GM18499 (cell line): Measurements from ENCODE around the gene KIF3C.
"Not testable (repeated sequence)": the region's sequence is repeated elsewhere in the genome, so short reads cannot be mapped to it uniquely, and the experiment has no call there.

Source experiments
- ATAC-seq: cut with Tn5 transposase; IDR thresholded peaks from one replicate; pipeline ENCODE4 v1.9.1; 2021; ENCODE audit warnings: moderate number of reproducible peaks; ENCODE audit not compliant: insufficient read depth, unreplicated experiment

The KIF3C gene

DNA sequence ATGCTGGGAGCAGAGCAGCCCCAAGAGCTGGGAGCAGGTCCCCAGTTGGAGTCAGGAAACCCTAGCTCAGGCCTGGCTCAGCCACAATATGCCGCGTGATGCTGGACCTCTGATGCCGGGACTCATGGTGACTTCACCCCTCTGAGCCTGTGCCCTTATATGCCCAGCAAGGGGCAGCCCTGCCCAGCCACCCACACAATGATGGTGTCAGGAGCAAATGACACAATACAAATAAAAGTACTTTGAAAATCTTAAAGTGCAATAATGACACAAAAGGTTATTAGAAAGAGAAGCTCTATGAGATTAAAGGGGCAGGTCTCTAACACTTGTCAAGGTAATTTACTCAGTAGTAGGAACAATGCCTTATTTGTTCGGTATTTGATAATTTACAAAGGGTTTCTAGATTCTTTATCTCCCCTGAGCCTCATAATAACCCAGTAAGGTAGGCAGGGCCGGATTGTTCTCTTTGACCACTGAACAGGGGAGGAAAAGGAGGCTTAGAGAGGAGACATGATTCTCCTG, 18.3 kb upstream of the KIF3C start:
- ATAC-seq: no peak

DNA sequence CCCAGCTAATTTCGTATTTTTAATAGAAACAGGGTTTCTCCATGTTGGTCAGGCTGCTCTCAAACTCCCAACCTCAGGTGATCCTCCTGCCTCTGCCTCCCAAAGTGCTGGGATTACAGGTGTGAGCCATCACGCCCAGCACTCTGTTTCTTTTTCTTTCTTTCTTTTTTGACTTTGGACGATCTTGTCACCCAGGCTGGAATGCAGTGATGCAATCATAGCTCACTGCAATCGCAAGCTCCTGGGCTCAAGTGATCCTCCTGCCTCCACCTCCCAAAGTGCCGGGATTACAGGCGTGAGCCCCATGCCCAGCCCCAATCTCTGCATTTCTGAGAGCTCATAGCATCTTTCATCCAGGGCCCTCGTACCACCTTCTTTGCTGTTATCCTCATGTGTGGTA, 17.1 kb upstream of the KIF3C start:
- not testable (repeated sequence) for ATAC-seq

DNA sequence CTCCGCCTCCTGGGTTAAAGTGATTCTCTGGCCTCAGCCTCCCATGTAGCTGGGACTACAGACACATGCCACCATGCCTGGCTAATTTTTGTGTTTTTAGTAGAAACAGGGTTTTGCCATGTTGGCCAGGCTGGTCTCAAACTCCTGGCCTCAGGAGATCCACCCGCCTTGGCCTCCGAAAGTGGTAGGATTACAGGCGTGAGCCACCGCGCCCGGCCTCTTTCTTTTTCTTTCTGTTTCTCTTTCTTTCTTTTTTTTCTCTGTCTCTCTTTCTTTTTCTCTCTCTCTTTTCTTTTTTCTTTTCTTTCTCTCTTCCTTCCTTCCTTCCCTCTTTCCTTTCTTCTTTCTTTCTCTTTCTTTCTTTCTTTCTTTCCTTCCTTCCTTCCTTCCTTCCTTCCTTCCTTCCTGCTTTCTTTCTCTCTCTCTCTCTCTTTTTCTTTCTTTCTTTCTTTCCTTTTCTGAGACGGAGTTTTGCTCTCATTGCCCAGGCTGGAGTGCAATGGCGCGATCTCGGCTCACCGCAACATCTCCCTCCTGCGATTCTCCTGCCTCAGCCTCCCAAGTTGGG, 16.6 kb upstream of the KIF3C start:
- not testable (repeated sequence) for ATAC-seq

DNA sequence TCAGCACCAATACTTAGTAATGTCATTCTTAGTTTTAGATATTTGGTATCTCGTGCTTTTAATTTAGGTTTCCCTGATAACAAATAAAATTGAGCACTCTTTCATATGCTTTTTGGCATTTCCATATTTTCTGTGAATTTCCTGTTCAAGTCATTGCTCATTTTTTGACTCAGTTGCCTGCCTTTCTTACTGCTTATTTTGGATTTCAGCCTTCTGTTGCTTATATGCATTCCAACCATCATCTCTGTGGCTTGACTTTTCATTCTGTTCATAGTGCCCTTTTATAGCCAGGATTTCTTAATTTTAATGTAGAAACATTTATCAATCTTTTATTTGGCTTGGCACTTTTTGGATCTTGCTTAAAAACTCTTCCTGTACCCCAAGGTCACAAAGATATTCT, 14.5 kb upstream of the KIF3C start:
- ATAC-seq: no peak

DNA sequence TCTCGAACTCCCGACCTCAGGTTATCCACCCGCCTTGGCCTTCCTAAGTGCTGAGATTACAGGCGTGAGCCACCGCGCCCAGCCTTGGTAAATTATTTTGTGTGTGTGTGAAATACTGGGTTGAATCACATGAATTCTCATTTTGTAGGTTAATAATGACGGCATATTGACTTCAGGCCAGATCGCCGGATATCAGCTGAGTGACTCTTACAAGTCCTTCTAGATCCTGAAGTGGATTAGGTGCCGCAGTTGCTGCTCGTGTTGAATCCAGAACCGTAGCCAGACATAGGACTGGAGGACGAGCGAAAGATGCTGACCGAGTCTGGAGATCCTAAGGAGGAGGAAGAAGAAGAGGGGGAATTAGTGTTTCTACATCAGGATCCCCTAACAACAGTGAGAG, 12.2 kb upstream of the KIF3C start:
- no peak for ATAC-seq

DNA sequence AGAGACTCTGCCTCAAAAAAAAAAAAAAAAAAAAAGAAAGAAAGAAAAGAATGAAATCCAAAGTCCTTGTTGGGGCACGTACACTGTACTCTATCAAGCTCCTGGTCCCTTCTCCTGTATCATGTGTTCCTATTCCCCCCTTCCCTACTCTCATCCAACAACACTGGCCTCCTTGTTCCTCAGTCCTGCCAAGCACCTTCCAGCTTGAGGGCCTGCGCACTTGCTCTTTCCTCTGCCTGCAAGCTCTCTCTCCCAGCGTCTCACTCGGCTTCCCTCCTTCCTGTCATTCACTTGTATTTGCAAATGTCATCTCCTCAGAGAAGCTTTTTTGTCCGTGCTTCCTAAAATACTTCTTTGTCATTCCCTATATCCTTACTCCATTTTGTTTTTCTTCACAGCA, 10.8 kb upstream of the KIF3C start:
- ATAC-seq: no peak

DNA sequence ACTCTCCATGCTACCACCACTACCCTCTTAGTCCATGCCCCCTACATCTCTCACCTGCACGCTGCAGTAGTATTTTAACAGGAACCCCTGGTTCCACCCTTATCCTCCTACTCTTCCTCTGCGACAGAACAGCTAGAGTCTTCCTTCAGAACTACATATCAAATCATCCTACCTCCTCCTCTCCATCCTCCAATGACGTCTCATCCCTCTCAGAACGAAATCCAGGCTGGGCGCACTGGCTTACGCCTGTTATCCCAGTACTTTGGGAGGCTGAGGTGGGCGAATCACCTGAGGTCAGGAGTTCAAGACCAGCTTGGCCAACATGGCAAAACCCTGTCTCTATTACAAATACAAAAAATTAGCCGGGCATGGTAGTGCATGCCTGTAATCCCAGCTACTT, 10.3 kb upstream of the KIF3C start:
- ATAC-seq: no peak

DNA sequence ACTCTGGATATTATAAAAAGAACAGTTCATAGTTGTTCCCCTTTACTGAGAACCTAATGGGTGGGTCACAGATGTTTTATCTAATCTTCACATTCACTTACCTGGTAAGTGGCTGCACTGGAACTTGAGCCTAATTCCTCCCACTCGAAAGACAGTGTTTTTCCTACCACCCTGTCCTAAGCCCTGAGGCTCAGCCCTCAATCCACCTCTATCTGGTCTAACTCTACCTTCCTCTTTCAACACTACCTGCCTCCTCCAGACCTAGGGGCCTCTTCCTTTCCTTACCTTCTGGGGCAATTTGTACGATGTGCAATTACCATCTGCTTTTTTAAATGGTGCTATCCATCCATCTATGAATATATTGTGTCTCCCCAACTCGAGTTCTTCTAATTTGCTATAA, 9.7 kb upstream of the KIF3C start:
- no peak for ATAC-seq

DNA sequence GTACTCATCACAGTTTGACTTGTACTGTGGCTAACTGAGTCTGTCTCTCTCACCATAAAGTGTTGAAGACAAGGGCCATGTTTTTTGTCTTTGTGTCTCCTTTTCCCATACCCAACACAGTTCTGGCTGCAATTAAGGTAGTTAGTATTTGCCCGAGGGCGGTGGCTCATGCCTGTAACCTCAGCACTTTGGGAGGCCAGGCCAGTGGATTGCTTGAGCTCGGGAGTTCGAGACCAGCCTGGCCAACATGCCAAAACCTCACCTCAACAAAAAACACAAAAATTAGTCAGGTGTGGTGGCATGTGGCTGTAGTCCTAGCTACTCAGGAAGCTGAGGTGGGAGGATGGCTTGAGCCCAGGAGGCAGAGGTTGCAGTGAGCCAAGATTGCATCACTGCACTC, 6.9 kb upstream of the KIF3C start:
- ATAC-seq: no peak

DNA sequence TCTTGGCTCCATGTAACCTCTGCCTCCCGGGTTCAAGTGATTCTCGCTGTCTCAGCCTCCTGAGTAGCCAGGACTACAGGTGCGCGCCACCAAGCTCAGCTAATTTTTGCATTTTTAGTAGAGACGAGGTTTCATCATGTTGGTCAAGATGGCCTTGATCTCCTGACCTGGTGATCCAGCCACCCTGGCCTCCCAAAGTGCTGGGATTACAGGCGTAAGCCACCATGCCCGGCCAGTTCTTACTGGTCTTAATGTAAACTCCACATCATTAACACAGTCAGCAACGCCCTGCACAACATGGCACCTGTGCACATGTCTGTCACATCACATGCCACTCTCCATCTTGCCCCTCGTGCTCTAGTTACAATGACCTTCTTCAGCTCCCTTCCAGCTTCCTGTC, 5.8 kb upstream of the KIF3C start:
- ATAC-seq: no peak

DNA sequence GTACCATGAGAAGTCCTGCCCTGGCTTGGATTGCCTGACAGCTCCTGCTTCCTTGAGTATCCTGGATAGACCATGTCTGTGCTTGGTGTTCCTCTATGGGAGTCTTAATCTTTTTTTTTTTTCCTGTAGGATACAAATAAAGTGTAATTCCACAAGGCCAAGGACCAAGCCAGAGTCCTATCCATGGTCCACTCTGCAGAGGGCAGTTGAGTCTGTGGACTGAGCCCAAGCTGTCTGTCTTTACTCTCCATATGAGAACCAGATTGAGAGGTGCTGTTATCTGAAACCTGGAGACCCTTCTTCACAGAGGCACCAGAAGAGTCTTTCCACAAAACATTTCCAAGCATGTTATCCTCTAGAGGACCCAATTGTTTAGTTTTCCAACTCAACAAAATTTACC, 1.4 kb upstream of the KIF3C start:
- ATAC-seq: no peak

DNA sequence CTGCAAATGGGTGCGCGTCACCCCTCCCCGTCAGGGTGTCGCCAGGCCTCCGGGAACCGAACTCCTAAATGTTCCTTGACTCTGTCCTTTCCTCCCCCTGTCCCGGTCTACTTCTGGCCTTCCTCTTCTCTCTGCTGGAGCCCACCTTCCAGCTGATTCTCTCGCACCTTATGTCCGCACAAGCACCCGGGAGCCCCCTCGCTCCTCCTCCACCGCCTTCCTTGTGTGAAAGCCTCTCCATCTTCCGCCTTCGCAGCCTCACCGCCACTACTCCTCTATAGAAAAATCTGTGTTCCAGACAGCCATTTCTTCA, 627 bp upstream of the KIF3C start:
- ATAC-seq: no peak

DNA sequence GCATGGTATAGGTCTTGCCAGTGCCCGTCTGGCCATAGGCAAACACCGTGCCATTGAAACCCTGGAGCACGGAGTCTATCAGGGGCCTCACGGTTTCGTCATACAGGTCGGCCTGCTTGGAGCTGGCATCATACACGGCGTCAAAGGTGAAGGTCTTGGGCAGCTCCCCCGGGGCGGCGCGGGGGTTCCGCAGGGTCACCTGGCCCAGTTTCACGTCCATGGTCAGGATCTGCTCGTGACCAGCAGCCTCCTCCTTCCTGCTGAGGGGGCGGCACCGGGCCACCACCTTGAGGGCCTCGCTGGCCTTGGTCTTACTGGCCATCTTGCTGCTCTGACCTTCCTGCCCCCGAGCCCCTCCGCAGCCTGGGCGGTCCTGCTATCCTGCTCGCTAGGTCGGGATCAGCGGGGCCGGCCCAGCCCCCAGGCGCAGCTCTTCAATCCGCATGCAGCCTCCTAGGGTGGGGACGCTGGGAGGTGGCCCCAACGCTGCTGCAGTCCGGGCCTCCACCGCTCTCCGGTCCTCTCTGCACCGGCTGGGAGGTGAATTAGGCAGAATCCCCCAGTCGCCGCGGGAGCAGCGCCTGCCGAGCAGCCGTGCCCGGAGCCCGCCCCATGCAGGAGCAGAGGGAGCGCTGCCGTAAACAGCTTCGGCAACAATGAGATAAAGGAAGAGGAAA, 563 bp downstream of the KIF3C start:
- no peak for ATAC-seq

DNA sequence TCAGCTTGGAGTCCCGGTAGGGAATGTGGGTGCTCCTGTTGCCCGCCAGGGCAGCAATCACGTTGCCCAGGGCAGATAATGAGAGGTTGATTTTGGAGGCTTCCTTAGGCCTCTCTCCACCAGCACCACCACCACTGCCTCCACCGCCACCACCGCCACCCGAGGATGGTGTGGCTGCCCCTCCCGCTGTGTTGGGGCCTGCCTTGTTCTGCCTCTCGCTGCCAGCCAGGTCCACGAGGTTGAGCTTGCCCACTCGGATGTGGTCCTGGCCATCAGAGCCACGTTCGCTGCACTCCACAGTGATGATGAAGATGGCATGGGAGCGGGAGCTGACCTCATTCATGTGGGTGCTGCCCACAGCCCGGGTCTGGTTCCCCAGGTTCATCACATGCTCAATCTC, 1.3 kb downstream of the KIF3C start:
- no peak for ATAC-seq

DNA sequence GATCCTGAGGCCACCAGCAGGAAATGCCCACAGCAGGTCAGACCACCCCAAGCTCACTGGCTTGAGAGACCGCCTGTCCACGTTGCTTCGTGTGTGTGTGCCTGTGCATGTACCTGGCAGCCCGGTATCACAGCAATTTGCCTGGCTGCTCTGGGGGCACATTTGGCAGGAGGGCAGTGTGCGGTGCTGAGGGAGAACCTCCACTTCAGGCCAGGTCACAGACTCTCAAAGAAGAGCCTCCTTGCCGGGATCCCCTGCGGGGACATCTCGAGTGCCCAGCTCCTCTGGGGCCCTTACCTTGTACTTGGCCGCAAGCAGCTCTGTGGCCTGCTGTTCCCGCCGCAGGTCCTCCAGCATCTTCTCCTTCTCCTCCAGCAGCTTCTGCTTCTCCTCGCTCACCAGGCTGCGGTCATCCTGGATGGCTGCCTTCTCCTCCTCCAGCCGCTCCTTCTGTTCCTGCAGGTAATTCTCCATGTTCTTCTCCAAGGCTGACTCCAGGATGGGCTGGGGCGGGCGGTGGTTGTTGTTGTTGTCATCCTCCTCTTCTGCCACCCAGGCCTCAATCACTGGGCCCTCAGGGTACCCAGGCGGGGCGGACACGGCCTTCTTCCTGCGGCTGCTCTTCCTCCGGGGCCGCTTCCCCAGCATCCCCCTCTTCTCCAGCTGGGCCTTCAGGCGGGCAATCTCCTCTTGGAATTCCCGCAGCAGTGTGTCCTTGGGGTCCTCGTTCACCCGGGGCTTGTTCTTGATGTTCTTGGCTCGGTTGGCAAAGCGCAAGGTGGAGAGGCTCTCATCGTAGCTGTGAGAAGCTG, 2.0 kb downstream of the KIF3C start:
- ATAC-seq: no peak

DNA sequence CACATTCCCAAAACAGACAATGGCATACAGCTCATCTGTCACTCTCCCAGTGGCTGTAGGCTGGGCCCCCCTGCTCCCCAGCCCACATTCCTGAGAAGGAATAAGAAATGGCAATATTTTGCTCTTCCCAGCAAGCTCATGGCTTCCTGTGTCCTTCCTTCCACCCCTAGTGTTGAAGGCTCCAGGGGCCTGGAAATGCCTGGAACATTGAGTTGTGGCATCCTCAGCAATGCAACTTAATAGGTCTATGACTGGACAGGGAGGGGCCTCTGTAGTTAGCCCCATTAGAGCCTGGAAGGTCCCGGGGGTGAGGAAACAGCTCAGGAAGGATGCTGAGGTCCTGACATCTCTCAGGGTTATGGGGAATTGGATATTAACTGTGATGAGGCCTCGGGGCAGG, 3.3 kb downstream of the KIF3C start:
- no peak for ATAC-seq

DNA sequence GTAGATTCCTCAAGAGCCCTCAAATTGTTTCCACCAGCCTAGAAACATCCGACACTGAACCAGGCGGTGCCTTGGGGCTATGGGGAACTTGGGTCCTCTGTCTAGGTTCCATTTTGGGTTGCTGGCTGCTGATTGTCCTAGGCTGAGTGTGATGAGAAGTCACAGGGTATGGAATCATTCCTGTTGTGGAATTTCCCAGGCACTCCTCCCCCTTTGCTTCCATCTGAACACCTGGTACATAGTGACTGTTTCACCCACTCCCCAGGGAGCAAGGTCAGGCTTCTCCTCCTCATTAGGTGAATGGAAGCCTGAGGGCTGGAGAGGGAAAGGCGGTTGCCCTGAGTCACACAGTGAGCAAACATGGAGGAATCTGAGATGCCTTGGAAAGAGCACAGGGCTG, 4.5 kb downstream of the KIF3C start:
- no peak for ATAC-seq

DNA sequence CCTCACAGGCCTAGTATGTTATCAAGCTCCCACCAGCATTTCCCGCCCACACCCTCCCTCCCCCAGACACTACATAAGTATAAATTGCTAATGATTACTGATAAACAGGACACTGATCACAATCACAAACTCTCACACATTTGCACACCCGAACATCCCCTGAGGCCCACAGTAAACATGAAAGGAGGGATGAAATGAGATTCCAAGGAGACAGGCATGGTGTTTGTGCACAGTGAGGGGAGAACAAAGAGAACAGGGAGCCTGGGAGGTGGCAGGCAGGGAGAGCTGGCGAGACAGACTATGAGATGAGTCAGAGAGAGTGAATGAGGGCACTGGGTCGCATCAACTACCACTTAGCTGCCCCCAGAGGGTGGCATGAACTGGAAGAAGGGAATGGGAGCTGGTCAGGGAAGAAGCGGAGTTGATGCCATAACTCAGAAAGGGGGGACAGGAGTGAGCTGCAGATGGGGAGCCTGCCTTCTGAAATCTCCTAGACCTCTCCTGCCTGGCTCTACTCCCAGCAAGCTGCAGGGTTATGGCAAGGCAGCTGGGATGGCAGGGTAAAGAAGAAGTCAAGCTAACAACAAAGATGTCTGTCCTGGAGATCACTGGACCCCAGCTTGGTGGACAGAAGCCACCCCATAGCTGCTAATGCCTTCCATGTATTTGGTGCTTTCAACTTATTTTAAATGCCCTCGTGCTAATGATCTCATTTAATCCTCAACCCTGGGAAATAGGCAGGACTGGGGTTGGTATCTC, 5.1 kb downstream of the KIF3C start:
- ATAC-seq: no peak

DNA sequence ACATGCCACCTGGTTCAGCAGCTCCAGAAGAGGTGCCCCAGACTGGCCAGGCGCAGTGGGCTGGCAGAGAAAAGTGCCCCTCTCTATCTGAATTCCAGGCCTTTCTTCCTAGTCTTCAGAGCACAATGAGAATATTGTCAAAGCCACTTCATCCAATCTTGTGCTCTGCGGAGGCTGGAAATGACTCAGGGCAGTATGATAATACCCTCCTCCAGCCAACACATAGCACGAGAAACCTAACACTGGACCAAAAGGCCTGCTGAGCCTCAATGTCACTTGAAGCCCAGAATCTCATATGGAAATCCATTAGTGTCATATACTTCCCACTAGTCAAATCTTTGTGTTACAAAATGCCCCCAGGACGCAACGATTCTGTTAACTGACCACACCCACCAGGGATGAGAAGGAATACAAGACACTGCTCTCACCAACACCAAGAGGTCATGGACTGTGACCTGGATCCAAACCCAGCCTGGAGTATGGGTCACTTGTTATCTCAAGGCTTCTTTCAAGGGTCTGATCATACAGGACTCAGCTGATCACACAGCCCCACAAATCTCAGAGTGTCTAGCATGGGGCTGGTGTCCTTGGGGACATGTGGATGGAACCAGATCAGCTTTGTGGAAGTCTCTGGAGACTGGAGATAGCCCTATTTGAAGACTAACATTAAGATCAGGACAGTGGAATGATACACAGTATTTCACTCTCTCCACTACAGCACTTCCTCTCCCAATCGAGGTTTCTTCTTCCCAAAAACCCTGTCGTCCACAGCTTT, 10.1 kb downstream of the KIF3C start:
- no peak for ATAC-seq

DNA sequence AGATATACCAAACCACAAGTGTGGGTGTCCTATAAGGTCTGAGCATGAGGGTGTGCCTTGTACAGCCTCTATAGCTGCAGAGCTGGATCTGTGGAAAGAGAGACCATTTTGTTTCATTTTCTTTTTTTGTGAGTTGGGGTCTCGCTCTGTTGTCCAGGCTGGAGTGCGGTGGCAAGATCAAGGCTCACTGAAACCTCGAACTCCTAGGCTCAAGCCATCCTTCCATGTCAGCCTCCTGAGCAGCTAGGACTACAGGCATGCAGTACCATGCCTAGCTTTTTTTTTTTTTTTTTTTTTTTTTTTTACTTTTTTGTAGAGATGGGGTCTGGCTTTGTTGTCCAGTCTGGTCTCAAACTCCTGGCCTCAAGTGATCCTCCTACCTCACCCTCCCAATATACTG, 10.7 kb downstream of the KIF3C start:
- no peak for ATAC-seq
